HG02798 (cell line): ENCODE data around the gene SEMA3D.

Source experiments
- ATAC-seq: cut with Tn5 transposase; IDR thresholded peaks from one replicate; pipeline ENCODE4 v1.9.1; 2021; ENCODE audit warnings: mild to moderate bottlenecking; ENCODE audit not compliant: unreplicated experiment, poor library complexity

Gene SEMA3D

DNA sequence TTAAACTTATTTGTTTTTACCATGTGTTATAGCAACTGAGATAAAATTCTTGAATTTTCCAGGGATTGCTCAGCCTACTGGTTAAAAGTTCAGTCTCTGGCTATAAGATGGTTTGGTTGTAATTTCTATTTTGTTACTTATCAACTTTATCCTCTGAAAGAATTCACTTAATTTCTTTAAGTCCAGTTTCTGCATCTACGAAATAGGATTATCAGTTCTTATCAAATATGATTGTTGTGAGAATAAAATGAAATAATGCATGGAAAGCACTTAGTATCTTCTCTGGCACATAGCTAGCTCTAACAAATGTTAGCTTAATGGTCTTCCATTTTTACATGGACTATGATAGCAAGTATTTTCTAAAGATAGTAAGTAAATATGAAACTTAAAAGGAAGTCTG, 53.3 kb downstream of the SEMA3D start:
- no peak for ATAC-seq

GRCh38 chr7:85133006-85133405, 53.9 kb downstream of the SEMA3D start:
- ATAC-seq: no peak

GRCh38 chr7:85130702-85131101, 56.2 kb downstream of the SEMA3D start:
- ATAC-seq: no peak

DNA sequence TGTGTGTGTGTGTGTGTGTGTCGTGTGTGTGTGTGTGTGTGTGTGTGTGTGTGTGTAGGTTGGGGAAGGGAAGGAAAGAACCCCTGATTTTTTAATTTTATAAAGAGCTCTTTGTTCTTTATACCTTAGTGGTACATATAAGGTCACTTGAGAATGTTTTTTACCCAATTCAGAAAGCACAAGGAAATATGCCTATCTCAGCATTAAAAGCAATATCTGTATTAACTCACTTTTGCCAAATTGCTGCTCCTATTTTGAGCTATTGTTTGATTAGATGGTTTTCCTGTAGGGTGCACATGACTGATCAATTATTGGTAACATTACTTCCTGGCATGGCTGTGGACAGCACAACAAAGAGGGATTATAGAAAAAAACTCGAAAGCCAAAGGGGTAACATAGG, 60.5 kb downstream of the SEMA3D start:
- ATAC-seq: no peak

GRCh38 chr7:85125651-85126131, 61.2 kb downstream of the SEMA3D start:
- ATAC-seq: no peak

GRCh38 chr7:85125176-85125575, 61.7 kb downstream of the SEMA3D start:
- no peak for ATAC-seq

GRCh38 chr7:85119934-85120333, 66.9 kb downstream of the SEMA3D start:
- ATAC-seq: no peak

- no peak for ATAC-seq
Observed at GRCh38 chr7:85115862-85116261, 71.0 kb downstream of the SEMA3D start.

DNA sequence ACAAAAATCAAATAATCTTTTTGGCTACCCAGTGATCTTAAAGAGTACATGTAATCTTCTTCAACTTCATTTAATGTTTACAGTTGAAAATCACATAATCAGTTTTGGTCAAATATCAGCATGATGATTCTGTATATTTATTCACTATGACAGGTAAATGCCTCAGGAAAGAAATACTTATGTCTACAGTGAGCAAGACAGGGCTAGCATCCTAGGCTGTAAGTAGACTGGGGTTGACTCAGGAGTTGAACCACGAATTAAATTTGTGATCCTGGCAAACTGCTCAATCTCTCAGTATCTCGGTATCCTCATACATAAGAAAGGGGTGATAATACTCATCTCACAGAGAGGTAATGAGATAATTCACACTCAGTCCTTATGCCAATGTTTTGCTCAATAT, 71.8 kb downstream of the SEMA3D start:
- ATAC-seq: no peak

- no peak for ATAC-seq
Observed at GRCh38 chr7:85114342-85114741, 72.5 kb downstream of the SEMA3D start.

- ATAC-seq: no peak
Observed at GRCh38 chr7:85111761-85112160, 75.1 kb downstream of the SEMA3D start.

DNA sequence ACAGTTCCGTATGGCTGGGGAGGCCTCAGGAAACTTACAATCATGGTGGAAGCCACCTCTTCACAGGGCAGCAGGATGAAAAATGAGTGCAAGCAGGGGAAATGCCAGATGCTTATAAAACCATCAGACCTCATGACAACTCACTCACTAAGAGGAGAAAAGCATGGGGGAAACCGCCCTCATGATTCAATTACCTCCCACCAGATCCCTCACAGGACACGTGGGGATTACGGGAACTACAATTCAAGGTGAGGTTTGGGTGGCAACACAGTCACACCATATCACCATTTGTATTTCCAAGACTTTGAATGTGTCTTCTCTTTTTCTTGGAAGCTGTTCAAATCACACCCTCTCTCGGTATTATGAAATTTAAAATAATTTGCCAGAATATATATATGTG, 80.1 kb downstream of the SEMA3D start:
- no peak for ATAC-seq

DNA sequence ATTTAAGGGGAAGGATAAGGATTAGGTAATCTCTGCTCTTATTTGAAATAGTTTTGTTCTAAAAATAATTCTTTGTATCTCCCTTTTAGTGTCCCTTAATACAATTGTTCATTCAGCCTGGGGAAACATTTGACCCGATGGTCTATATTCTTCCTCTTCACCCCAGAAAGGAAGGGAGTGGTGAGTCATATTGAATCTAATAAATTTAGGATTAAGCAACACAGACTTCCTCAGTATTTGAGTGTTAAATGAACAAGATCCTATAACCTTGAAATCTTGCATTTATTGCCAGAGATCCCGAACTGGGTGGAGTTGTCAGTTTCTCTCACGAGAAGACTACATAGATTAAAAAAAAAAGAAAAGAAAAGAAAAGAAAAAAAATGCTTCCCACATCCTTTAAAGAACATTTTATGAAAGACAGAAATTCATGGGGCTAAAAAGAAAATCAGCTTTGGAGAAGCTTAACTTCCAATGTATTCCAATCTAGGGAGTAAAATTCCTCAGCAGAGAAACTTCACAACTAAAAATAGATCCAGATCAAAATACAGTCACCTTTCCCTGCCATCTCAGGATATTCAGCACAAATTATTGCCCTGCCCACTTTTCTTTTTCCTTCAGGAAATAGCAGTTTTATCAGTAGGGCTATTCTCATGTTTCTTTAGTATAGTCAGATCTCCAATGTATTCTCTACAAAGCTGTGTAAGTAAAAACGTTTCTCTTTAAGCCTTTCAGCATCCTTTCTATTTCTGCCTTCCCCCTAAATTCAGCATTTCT, 82.2 kb downstream of the SEMA3D start:
- no peak for ATAC-seq

GRCh38 chr7:85103962-85104361, 82.9 kb downstream of the SEMA3D start:
- no peak for ATAC-seq

DNA sequence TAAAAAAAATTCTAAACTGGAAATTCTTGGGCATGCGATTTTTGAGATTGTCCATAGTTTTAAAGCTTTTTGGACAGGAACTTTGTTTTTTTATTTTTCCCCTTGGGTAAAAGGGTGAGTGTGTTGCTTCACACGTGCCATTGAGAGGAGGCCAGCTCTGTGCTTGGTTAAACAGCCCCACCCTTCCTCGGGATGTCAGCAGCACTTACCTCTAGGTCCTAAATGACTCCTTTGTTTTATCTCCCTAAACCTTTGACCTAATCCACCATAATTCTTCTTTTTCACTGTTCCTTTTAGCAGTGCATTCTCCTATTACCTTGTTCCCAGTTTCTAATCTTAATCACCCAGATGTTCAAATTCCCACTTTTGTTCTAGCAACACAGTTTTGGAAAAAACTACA, 83.5 kb downstream of the SEMA3D start:
- no peak for ATAC-seq

GRCh38 chr7:85102813-85103350, 84.0 kb downstream of the SEMA3D start:
- no peak for ATAC-seq

DNA sequence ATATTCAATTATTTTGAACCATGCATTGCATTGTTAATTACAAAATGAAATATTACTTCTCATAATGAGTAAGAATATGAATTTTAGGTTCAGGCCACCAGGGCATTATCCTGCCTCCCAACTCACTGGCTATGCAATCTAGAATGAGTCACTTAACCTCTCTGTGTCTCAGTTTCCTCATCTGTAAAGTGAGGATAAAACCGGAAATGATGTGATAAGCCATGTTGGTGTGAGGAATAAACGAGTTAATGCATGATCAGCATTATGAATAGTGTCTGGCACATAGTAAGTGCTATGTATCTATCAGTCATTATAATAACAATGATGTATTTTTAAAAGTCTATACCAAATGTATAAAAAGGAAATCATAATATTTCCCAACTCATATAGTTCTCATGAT, 85.5 kb downstream of the SEMA3D start:
- no peak for ATAC-seq

- no peak for ATAC-seq
Observed at GRCh38 chr7:85097844-85098243, 89.0 kb downstream of the SEMA3D start.

- no peak for ATAC-seq
Observed at GRCh38 chr7:85095806-85096205, 91.0 kb downstream of the SEMA3D start.

DNA sequence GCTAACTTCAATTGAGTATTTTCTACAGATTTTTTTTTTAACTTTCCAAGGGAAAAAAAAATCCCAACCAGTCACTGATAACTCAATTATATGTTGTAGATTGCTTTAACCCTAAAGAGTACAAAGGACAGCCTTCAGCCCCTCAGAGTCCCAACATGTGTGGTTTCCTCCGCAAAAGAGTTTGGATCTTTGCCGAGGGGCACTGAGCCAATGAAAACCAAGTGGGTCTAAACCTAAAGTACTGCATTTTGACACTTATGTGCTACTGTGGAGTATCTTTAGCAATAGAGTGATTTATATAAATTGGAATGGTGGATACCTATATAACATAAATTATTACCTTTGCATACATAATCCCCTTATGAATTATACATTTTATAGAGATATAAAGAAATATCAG, 91.5 kb downstream of the SEMA3D start:
- no peak for ATAC-seq

- no peak for ATAC-seq
Observed at GRCh38 chr7:85094046-85094725, 92.7 kb downstream of the SEMA3D start.

- no peak for ATAC-seq
Observed at GRCh38 chr7:85091565-85091928, 95.3 kb downstream of the SEMA3D start.
